ENCODE results near the gene TMEM213.

DNA sequence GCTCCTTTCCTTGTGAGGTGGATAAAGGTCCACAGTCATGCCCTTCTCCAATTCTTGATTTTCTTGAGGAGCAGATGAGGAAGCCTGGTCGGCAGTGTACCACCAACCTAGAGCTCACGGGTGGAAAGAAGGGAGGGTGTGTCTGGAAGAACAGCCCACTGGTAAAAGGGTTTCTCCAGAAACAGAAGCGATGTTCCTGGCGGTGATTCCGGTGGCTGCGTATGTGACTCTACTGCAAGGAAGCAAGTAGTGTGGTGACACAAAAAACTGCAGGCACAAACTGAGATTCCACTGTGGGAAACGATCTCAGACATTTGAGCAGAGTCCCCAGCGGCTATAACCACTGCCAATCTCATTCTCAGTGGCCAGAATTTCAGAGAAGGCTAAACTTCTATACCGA, 66.1 kb downstream of the TMEM213 start:
- no peak for TF ChIP-seq EP300 (IDR thresholded peaks at IDR 0.05)
- TF ChIP-seq, protein P1, sequence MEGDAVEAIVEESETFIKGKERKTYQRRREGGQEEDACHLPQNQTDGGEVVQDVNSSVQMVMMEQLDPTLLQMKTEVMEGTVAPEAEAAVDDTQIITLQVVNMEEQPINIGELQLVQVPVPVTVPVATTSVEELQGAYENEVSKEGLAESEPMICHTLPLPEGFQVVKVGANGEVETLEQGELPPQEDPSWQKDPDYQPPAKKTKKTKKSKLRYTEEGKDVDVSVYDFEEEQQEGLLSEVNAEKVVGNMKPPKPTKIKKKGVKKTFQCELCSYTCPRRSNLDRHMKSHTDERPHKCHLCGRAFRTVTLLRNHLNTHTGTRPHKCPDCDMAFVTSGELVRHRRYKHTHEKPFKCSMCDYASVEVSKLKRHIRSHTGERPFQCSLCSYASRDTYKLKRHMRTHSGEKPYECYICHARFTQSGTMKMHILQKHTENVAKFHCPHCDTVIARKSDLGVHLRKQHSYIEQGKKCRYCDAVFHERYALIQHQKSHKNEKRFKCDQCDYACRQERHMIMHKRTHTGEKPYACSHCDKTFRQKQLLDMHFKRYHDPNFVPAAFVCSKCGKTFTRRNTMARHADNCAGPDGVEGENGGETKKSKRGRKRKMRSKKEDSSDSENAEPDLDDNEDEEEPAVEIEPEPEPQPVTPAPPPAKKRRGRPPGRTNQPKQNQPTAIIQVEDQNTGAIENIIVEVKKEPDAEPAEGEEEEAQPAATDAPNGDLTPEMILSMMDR (IDR thresholded peaks at IDR 0.05), result no peak

Measured in gastroesophageal sphincter (tissue), 3 donors.